HUES6 (cell line): ENCODE measurements around the gene CRNKL1.

Source experiments
- H3K27ac ChIP-seq: 2 replicates; pipeline ENCODE4 v1.7.0; 2013; ENCODE audit warnings: low read depth, mild to moderate bottlenecking, low read length, inconsistent platforms
- H3K27me3 ChIP-seq: 2 replicates; pipeline ENCODE4 v1.6.1; 2013; ENCODE audit warnings: low read length; ENCODE audit not compliant: control insufficient read depth, insufficient read depth
- H3K36me3 ChIP-seq: 2 replicates; pipeline ENCODE4 v1.6.1; 2013; ENCODE audit warnings: low read length; ENCODE audit not compliant: control insufficient read depth, insufficient read depth
- H3K4me1 ChIP-seq: 2 replicates; pipeline ENCODE4 v1.6.1; 2013; ENCODE audit warnings: low read length; ENCODE audit not compliant: control insufficient read depth, insufficient read depth
- H3K4me3 ChIP-seq: 2 replicates; pipeline ENCODE4 v1.5.1; 2013; ENCODE audit warnings: low read depth, low read length
- H3K9ac ChIP-seq: one replicate; pipeline ENCODE4 v1.6.1; 2013; ENCODE audit warnings: mild to moderate bottlenecking, low read length
- H3K9me3 ChIP-seq: 2 replicates; pipeline ENCODE4 v1.6.1; 2013; ENCODE audit warnings: low read depth, low read length; ENCODE audit not compliant: control insufficient read depth, insufficient read depth

Gene CRNKL1

GRCh38 chr20:20083807-20084206 lies 31.5 kb upstream of the CRNKL1 start:
- H3K9ac ChIP-seq, result no peak overlapping the region
- H3K9me3 ChIP-seq, result no peaks in the 10 kb centered on the region
- H3K36me3 ChIP-seq, result no peaks in the 10 kb centered on the region
- no peak overlapping the region for H3K27ac ChIP-seq
- H3K4me1 ChIP-seq, result peaks cover 8% of the 10 kb centered on the region
- no peak overlapping the region for H3K4me3 ChIP-seq
- 0 out of 2 replicates have a peak, but pooled peaks cover 5% of the 10 kb centered on the region for H3K27me3 ChIP-seq

- Histone ChIP-seq H3K36me3 (no peaks in the 10 kb centered on the region), H3K27me3 (0 out of 2 replicates have a peak, but pooled peaks cover 5% of the 10 kb centered on the region), H3K4me3 (no peak overlapping the region), H3K9ac (no peak overlapping the region), H3K9me3 (no peaks in the 10 kb centered on the region), H3K27ac (no peak overlapping the region), H3K4me1 (peaks cover 21% of the 10 kb centered on the region)
Measured at GRCh38 chr20:20079102-20079784, 27.0 kb upstream of the CRNKL1 start.

GRCh38 chr20:20078041-20078440 lies 25.8 kb upstream of the CRNKL1 start:
- H3K27me3 ChIP-seq, result 0 out of 2 replicates have a peak, but pooled peaks cover 5% of the 10 kb centered on the region
- H3K9me3 ChIP-seq, result no peaks in the 10 kb centered on the region
- H3K4me1 ChIP-seq, result peaks cover 21% of the 10 kb centered on the region
- no peak overlapping the region for H3K9ac ChIP-seq
- no peak overlapping the region for H3K27ac ChIP-seq
- H3K36me3 ChIP-seq, result no peaks in the 10 kb centered on the region
- H3K4me3 ChIP-seq, result no peak overlapping the region

GRCh38 chr20:20076297-20077065 lies 24.2 kb upstream of the CRNKL1 start:
- Histone ChIP-seq H3K4me1 (peaks cover 21% of the 10 kb centered on the region), H3K9ac (no peak overlapping the region), H3K9me3 (no peaks in the 10 kb centered on the region), H3K4me3 (no peak overlapping the region), H3K27me3 (no peaks in the 10 kb centered on the region), H3K27ac (no peak overlapping the region), H3K36me3 (no peaks in the 10 kb centered on the region)

GRCh38 chr20:20075032-20075431 lies 22.8 kb upstream of the CRNKL1 start:
- H3K9me3 ChIP-seq, result no peaks in the 10 kb centered on the region
- H3K27me3 ChIP-seq, result no peaks in the 10 kb centered on the region
- H3K4me3 ChIP-seq, result no peak overlapping the region
- H3K27ac ChIP-seq, result no peak overlapping the region
- peaks cover 21% of the 10 kb centered on the region for H3K4me1 ChIP-seq
- H3K9ac ChIP-seq, result no peak overlapping the region
- no peaks in the 10 kb centered on the region for H3K36me3 ChIP-seq

GRCh38 chr20:20073801-20074371 lies 21.6 kb upstream of the CRNKL1 start:
- Histone ChIP-seq H3K9ac (no peak overlapping the region), H3K4me3 (no peak overlapping the region), H3K4me1 (peaks cover 14% of the 10 kb centered on the region; the same call in 1 of the 2 replicates), H3K27ac (no peak overlapping the region), H3K36me3 (no peaks in the 10 kb centered on the region), H3K27me3 (no peaks in the 10 kb centered on the region), H3K9me3 (no peaks in the 10 kb centered on the region)

GRCh38 chr20:20070871-20071726 lies 18.8 kb upstream of the CRNKL1 start:
- Histone ChIP-seq H3K4me1 (no peaks in the 10 kb centered on the region), H3K27ac (no peak overlapping the region)

GRCh38 chr20:20065361-20065760 lies 13.1 kb upstream of the CRNKL1 start:
- no peaks in the 10 kb centered on the region for H3K27me3 ChIP-seq
- no peak overlapping the region for H3K27ac ChIP-seq
- H3K36me3 ChIP-seq, result no peaks in the 10 kb centered on the region
- no peaks in the 10 kb centered on the region for H3K9me3 ChIP-seq
- no peak overlapping the region for H3K9ac ChIP-seq
- no peak overlapping the region for H3K4me3 ChIP-seq
- no peaks in the 10 kb centered on the region for H3K4me1 ChIP-seq

More at GRCh38 chr20:20070871-20071726, 18.8 kb upstream of the CRNKL1 start:
- Histone ChIP-seq H3K9ac (no peak overlapping the region), H3K9me3 (no peaks in the 10 kb centered on the region), H3K4me3 (no peak overlapping the region), H3K27me3 (no peaks in the 10 kb centered on the region), H3K36me3 (no peaks in the 10 kb centered on the region)

- no peak overlapping the region for H3K27ac ChIP-seq
- H3K9me3 ChIP-seq, result no peaks in the 10 kb centered on the region
- no peaks in the 10 kb centered on the region for H3K27me3 ChIP-seq
- H3K9ac ChIP-seq, result no peak overlapping the region
- no peaks in the 10 kb centered on the region for H3K36me3 ChIP-seq
- no peak overlapping the region for H3K4me3 ChIP-seq
- H3K4me1 ChIP-seq, result no peaks in the 10 kb centered on the region
Measured at GRCh38 chr20:20063941-20064702, 11.9 kb upstream of the CRNKL1 start.
